K562 (cell line): ENCODE measurements around the gene HCN4.

Experiments
- TF ChIP-seq, protein P1 (sequence below): sonication (generic); formaldehyde crosslinking; IDR thresholded peaks from 2 replicates; pipeline ENCODE4 v1.8.1; 2023; ENCODE audit warnings: mild to moderate bottlenecking, missing genetic modification reagents, moderate library complexity
- TF ChIP-seq, protein P2 (sequence below): sonication (generic); formaldehyde crosslinking; IDR thresholded peaks from 2 replicates; pipeline ENCODE4 v1.8.1; 2023; ENCODE audit warnings: mild to moderate bottlenecking, missing genetic modification reagents

DNA sequence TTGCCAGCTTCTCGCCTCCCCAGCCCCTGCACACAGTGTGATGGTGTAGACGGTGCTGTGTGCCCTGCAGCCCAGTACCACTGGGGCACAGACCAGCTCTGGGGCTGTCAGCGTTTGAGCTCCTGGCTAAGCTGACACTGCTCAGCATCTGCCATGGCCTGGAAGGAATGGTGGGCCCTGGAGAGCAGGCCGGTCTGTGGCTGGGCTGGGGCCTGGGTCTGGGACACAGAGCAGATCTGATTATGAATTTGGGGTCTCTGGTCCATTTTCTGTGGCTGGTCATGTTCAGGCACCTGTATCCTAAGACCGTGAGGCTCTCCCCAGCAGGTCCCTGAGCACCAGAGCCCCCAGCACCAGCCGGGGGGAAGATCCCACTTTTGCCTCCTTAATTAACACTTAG is 34.7 kb downstream of the HCN4 start:
- TF ChIP-seq, protein P1, sequence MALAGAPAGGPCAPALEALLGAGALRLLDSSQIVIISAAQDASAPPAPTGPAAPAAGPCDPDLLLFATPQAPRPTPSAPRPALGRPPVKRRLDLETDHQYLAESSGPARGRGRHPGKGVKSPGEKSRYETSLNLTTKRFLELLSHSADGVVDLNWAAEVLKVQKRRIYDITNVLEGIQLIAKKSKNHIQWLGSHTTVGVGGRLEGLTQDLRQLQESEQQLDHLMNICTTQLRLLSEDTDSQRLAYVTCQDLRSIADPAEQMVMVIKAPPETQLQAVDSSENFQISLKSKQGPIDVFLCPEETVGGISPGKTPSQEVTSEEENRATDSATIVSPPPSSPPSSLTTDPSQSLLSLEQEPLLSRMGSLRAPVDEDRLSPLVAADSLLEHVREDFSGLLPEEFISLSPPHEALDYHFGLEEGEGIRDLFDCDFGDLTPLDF (CRISPR knock-in tag), result no peak
- TF ChIP-seq, protein P2, sequence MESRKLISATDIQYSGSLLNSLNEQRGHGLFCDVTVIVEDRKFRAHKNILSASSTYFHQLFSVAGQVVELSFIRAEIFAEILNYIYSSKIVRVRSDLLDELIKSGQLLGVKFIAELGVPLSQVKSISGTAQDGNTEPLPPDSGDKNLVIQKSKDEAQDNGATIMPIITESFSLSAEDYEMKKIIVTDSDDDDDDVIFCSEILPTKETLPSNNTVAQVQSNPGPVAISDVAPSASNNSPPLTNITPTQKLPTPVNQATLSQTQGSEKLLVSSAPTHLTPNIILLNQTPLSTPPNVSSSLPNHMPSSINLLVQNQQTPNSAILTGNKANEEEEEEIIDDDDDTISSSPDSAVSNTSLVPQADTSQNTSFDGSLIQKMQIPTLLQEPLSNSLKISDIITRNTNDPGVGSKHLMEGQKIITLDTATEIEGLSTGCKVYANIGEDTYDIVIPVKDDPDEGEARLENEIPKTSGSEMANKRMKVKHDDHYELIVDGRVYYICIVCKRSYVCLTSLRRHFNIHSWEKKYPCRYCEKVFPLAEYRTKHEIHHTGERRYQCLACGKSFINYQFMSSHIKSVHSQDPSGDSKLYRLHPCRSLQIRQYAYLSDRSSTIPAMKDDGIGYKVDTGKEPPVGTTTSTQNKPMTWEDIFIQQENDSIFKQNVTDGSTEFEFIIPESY (CRISPR knock-in tag), result no peak
